ENCODE measurements around the gene AMACR.

AMACR gene

DNA sequence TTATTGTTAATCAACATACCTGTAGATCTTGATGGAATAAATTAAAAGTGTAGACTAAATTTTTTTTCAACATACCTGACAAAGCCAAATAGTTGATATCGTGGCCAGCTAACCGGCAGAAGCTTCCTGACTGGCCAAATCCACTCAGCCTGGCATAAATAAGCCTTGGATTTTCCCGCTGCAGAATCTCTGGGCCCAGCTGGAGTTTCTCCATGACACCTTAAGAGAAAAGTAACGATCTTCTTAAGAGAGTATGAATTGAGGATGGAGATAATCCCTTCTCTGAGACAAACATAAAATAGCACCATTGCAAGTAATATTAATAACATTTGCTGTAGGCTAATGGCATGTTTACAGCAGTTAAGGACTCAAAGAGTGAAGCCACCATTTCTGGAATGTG, 2.2 kb downstream of the AMACR start:
- no peak for DNase-seq

DNA sequence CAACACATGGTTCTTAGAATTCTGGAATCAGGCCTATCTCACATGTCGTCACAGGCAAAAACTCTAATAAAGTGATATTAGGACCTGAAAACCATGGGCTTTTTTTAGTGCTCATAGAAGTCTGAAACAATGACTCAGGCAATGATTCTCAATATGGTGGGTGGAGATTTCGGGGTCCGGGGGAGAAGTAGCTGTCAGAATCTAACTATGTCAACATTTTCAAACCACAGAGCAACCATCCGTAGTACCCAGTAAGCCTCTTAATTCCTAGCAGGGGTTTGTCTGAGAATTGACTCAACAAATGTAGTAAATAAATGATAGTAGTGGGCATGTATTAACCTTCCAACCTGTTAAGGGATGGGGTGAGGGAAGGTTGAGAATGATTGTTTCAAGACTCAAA, 2.6 kb downstream of the AMACR start:
- no peak for DNase-seq

DNA sequence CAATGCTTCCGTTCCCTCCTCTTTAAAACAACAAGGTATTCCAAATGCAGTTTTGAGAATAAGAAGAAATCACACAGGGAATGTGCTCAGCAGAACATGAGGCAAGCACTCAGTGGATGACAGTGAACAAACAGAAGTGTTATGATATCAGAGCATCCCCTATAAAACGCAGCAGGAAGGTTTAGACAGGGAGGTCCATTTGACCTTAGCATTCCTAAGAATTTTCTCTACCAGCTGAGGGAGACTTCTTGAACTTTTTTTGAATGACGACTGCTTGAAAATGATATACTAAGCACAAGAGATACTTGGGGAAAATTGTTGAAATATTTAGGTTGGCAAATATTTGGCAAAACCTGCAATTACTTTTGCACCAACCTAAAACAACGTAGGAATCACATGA, 3.9 kb downstream of the AMACR start:
- DNase-seq: no peak

DNA sequence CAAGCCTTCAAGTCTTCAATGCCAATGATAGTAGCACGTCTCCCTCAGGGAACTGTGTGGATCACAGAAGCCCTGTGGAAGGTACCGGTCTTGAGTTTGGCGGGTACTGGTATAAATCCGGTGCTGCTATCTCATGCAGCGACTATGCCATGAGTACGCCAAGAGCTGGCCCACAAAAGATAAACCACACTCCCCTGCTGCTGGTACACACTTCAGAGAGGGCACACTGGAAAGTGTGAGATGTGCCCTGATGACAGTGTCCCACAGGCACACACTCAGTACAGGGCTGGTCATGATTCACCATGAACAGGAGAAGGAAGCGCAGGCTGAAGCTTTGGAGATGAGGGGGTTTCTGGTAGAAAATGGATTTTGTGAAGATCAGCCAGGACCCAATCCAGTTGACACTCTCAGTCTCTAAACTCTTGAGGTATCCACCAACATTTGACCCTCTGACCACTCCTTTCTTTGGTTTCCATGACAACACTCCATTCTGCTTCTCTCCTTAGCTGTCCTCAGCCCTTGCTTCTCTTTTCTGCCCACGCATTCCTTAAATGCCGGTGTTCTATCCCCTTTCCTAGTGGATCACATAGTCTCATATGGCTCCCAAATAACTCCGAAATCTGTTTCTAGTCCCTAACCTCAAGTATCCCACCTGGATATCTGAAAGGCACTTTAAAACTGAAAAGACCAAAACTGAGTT, 5.1 kb downstream of the AMACR start:
- no peak for DNase-seq

DNA sequence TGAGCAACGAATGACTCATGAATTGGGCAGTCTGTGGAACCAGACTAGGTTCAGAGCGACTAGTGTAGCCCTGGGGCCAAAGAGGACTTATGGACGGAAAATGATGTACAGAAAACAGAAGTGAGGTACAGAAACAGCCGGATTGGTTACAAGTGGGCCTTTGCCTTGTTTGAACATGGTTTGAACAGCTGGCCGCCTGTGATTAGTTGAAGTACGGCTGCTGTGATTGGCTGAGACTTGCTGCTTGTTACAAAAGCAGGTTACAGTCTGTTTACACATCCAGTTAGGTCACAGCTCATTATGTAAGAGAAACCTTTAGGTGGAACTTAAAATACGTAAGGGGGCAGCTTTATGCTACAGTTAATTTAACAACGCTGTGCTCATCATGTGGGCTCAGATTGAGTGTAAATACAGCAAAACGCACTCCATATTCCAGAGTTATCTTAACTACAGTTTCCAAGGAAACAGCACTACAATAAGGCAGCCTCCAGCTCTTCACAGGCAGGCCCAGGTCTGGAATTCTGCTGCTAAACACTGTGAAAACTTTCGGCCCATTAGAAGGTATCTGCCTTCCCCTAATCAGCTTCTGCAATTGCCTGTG, 6.5 kb downstream of the AMACR start:
- DNase-seq: no peak

DNA sequence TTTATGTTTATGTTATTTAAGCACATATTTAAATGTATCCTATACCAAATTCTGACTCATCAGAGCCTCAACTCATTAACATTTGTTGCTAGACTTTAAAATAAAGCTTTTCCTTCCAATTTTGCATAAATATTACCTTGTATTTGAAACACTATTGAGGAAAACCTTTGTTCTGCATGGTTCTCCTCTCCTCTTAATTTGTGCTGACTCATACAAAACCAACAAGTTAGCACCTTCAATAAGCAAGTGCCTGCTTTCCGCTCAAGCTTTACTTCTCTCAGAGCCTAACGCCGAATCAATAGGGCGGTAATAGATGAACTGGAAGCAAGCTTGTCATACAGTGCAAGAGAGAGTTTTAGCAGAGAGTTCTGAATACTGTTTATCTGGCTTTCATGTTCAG, 7.9 kb downstream of the AMACR start:
- DNase-seq: no peak

DNA sequence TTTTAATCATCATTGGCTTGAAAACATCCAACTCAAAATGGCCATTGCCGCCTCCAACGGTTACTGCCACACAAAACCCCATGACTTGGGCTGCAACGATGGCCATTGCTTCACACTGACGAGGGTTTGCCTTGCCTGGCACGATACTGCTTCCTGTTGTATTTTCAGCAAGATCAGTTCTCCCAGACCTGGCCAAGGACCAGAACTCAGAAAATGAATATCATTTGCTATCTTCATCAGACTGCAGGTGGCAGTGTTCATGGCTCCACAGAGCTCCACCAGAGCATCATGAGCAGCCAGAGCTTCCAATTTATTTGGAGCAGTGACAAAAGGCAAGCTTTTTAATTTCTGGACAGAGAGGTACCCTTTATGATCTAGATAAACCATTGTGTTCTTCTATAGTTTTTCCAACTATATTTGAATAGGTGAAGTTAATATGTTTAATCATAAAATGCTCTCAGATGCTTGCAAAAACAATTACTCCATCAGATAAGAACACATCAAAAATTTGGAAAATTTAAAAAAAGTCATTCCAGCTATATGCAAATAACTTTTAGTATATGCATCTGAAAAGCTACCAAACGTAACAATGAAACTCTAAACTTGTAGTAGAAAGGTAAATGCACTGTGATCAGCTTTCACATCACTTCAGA, 10.4 kb downstream of the AMACR start:
- DNase-seq: peak in 9 of 14 donors; percentile 8 to 81 (median 25)

DNA sequence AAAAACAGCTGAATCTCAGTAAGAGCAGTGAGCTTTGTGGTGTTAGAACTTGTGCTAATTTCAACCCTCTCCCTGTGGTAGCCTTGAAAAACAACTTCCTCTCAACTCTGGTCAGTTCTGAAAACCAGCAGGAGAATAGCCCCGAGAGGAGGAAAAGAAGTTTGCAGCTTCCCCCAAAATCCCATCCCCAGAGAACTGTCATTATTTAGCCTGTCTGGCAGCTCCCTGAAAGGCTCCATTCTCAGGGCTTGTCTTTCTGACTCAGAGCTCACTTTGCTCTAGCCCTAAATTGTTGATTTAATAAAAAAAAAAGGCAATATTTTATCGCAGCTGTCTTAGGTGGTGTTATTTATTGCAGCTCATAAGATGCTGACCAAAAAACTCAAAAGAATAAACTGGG, 12.0 kb downstream of the AMACR start:
- no peak for DNase-seq

DNA sequence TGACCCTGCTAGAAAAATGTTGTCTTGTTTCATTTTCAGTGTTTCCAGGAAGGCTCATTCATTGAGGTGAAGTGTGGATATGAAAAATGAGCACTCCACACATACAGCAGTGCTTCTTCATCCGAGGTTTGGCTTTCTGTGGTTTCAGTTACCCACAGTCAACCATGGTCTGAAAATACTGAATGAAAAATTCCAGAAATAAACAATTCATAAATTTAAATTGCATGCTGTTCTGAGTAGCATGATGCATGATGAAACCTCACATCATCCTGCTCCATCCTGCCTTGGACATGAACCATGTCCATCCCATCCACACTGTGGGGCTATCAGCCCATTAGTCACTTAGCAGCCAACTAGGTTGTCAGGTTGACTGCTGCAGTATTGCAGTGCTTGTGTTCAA, 13.0 kb downstream of the AMACR start:
- DNase-seq: no peak

DNA sequence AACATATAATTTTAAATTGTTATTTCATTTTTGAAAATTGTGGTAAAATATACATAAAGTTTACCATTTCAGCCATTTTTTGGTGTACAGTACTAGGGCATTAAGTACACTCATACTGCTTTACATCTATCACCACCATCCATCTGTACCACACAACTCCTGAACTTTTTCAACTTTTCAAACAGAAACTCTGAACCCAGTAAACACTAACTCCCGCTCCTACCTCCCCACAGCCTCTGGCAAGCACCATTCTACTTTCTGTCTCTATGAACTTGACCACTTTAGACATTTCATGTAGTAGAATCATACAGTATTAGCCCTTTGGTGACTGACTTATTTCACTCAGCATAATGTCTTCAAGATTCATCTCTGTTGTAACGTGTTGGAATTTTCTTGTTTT, 15.0 kb downstream of the AMACR start:
- DNase-seq: no peak

DNA sequence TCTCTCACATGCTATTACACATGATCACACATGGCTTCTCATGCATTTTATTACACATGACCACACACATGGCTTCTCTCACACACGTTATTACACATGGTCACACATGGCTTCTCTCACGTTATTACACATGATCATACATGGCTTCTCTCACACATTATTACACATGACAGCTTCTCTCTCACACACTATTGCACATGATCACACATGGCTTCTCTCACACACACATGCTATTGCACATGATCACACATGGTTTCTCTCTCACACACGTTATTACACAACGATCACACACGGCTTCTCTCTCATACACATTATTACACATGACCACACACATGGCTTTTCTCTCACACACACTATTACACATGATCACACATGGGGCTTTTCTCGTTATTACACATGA, 22.4 kb downstream of the AMACR start:
- no peak for DNase-seq

DNA sequence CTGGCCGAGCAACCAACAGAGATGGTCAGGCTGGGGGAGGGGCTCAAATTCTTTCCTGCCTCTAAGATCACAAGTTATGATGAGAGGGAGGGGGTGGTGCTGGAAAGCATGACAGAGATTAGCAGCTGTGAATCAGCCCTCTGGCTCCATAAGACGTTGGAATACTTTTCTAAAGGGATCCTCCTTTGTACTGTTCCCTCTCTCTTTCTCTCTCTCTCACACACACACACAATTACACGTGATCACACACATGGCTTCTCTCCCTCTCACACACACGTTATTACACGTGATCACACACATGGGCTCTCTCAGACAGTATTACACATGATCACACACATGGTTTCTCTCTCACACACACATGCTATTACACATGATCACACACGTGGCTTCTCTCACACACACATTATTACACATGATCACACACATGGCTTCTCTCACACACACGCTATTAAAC, 23.2 kb downstream of the AMACR start, which contains the start of gene SLC45A2:
Gene SLC45A2, minus strand, starts transcription at position 23 of the 454 bp plus-strand sequence. CDS start 110 bp downstream, outside the sequence.
- no peak for DNase-seq

DNA sequence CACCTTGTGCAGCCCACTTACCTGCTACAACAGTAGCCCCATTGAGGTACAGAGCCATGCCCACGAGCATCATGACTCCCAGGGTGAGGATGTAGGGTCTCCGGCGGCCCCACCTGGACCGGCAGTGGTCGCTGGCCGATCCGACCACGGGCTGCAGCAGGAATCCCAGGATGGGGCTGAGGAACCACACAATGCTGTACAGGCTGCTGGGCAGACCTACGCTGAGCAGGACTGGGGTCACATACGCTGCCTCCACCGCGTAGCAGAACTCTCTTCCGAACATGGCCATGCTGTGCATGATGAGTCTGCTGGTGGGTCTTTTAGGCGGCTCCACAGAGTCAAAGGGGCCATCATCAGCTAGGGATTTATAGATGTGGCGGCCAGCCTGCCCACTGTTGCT, 23.7 kb downstream of the AMACR start:
- DNase-seq: no peak

DNA sequence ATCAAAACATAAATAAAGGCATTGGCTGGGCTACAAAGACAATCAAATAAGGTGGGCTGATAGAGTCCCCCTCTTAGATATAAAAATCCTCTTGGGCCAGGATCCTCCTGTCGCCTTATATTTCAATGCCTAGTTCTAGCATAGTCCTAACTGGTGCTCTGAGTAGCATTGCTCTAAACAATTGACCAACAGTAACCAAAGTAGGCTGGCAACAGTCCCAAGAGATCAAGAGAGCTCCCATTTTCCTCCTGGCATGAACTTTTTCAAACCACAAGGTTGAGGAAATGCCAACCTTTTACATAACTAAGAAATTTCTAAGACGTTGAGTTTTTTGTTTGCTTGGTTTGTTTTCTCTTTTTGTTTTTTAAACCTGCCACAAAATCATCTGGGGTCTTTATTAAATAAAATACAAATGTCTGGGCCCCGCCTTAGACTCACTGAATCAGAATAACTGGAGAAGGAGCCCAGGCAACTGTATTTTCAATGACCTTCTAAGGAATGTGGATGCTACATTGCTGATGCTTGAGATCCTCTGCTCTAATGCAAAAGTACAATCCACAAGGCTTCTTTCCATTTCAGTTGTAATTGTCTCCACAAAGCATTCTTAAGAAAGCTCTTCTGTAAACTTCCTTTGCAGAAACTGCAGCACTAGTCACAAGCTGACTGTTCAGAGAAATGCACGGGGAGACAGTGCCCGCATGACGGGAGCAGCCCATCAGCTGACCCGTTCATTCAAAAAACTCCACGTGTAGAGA, 26.3 kb downstream of the AMACR start:
- no peak for DNase-seq

DNA sequence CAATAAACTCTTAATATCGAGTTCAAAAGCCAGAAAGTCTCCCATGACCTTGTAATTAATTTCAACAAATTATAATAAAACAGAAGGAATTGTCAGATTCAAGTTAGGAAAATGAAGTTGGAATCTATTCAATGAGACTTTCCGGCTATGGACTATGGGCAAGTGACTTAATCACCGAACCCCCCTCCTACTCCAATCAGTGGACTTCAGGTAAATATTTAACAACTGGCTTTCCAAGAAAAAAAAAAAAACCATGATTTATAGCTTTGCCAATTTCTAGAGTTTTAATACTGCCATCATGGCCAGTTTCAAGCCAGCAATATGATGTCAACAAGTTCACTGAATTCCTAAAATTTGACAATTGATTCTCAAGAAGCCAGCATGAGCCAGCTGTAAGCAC, 27.8 kb downstream of the AMACR start:
- no peak for DNase-seq

DNA sequence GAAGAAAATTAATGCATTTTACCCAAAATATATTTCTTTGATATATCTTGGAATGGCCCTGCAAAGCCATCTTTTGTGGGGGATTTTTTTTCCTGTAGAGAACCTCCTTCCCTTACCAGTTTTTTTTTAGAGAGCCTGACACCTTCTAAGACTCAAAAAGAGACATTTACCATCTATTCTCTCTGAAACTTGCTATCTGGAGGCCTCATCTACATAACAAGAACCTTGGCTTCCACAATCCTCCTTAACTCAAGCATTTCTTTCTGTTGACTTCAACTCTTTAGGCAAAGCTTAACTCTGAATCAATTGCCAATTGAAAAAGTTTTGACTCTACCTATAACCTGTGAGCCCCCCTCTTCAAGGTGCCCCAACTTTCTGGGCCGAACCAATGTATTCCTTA, 29.5 kb downstream of the AMACR start:
- no peak for DNase-seq

DNA sequence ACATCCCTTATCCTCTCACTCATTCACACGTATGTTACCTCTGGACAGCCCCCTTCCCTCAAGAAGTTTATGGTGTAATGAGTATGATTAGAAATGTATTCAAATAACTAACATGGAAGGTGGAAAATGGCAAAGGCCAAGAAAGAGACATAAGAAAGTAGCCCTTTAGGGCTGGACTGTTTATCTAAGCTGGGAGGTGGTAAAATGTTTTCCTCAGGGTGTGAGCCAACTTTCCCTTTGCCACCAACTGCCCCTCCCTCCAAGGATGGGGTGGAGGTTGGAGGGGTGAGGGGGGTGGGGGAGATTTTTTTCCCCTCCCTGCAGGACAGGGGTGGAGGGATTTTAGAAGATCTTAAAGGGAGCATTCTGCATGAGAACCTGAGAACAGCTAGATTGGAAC, 31.5 kb downstream of the AMACR start:
- DNase-seq: no peak

DNA sequence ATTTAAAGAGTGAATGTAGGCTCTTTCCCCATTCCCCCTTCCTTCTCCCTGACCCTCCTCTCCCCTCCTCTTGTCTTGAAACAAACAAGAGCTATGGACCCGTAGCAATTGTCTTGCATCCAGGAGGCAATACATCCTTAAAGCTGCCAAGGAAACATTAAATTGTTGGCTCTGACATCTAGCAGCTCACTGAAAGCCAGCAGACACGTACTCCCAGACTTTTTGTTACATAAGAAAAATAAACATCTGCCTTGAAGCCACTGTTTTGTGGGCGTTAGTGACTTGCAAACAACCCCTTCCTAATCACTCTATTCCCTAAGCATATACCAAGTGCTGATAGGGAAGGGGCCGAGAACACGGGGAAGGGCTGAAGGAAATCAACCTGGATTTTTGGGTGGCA, 32.0 kb downstream of the AMACR start:
- DNase-seq: no peak

DNA sequence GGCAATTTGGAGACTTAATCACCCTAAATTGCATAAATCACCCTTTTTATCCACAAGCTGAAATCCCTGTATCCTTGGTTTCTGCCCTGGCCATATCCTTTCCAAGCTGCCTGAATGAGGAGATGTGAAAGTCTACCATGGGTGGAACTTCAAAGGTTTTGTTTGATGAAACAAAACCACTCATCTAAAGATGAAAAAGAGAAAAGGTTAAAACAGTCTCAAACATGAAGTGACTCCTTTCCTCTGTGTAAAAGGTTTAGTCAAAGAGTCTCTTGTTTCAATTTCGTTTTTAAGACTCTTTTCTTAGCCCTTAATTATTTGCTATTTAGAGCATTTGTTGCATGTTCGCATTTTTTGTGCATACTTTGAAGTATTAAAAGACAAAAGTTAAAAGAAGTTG, 34.6 kb downstream of the AMACR start:
- no peak for DNase-seq

DNA sequence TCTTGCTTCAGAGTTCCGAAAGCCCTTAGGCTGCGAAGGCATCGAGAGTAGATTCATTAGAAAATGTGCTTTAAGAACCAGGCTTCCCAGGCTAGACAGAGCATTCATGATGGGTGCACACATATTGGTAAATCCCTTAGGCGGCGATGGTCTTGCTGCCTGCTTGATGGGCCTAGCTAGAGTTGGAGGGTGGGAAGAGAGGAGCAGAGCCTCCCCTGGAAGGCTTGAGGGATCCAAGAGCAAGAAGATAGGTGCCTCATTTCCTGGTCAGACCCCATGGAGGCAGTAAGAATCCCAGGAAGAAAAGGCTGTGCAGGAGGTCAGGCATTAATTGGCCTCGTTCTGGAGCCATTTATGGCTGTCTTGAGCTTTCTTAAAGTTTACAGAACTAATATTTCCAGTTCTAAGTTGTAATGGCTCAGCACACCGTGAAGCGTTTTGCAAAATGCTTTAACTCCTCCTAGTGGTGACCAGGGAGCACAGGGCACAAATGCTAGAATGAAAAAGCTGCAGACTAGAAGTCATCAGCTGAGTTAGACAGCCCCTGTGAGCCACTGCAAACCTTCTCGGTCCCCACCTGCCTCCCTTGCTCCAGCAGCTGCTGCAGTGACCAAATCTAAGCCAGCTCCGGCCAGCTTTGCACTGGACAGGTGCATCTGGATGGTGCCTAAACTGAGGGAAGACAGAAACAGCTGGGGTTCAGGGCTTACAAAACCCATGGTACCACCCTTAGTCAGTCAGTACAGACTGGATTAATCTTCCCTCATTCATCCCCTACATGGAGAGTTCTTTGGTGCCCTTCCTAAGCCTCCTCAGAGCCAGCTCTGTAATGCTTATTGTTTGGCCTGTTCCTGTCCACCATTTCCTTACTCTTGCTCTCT, 38.0 kb downstream of the AMACR start:
- DNase-seq: no peak

DNA sequence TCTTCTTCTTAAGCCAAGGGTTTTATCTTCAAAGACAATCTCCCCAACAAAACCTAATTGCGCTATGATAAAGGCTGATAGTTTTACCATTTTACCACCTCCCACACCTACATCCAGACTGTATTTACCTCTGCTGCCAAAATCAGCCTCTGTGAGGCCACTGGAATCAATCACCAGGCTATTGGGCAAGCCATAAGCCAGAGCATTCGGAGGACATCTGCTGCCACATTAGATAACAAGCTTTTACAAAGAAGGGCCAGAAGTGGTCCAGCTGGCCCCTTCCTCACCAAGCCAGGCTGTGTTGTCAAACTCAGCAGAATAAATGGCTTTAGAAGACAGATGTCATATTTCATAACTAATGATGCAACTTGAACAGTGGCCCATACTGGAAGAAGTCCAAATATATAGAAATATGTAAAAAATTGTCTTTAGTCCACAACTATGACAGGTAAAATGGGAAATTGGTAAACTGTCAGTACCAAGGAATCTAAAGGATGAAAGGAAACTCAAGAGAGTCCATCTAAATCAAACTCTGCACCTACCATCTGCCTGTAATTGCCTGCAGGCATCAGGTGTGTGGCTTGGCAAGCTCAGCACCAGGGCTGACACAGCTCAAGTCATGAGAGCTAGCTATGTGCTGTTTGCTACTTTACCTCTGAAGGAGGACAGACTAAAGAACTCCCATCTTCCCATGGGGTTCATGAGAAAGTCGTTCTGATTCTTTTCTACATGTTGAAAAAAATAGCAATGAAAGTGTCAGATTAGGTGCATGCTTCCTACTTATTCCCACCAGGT, 39.4 kb downstream of the AMACR start:
- no peak for DNase-seq

Measured in C1 segment of cervical spinal cord (tissue), 14 donors.